Hematopoietic multipotent progenitor cell treated with erythropoietin and hydrocortisone succinate and interleukin-3 and kit ligand, for 15 days (in vitro differentiated cells): ENCODE measurements around the gene OFD1.
A peak's percentile ranks its signal among the peaks of the same experiment; 100 is the strongest.

ENCODE experiments used
- DNase-seq: peaks from one replicate; pipeline ENCODE4 v3.0.0-alpha.2; 2015; ENCODE audit warnings: low spot score

The OFD1 gene

GRCh38 chrX:13752141-13752540 lies 17.6 kb downstream of the OFD1 start:
- no peak for DNase-seq

GRCh38 chrX:13752646-13753045 lies 18.1 kb downstream of the OFD1 start:
- DNase-seq = no peak

- DNase-seq = no peak
These were observed 20.2 kb downstream of the OFD1 start for GRCh38 chrX:13754765-13755164.

DNA sequence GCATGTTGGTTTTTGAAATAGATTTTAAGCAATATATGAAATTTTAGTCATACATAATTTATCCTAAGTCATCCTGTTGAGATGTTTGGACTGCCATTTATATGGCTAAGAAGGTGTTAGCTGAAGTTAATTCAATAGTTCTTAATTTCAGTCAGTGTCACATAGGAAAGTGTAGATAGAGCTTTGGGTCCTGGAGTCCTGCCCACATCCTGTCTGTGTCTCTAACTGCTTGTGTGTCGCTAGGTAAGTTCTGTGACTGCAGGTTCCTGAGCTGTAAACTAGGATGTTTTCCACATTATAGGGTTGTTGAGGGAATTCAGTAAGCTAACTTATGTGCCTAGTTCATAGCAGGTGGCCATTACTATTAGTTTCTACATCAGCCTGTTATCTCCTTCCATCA lies 20.7 kb downstream of the OFD1 start:
- DNase-seq = no peak

GRCh38 chrX:13756381-13756780 lies 21.8 kb downstream of the OFD1 start:
- no peak for DNase-seq

GRCh38 chrX:13759152-13759718 lies 24.7 kb downstream of the OFD1 start:
- no peak for DNase-seq

DNA sequence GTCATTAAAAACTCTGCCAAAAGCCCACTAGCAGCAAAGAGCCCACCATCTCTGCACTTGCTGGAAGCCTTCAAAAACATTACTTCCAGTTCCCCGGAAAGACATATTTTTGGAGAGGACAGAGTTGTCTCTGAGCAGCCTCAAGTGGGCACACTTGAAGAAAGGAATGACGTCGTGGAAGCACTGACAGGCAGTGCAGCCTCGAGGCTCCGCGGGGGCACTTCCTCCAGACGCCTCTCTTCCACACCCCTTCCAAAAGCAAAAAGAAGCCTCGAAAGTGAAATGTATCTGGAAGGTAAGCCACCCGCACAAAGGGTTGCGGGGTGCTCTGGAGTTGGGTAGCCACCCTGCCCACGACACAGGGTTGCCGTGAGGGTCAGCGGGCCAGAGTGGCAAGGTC lies 25.9 kb downstream of the OFD1 start:
- no peak for DNase-seq

DNA sequence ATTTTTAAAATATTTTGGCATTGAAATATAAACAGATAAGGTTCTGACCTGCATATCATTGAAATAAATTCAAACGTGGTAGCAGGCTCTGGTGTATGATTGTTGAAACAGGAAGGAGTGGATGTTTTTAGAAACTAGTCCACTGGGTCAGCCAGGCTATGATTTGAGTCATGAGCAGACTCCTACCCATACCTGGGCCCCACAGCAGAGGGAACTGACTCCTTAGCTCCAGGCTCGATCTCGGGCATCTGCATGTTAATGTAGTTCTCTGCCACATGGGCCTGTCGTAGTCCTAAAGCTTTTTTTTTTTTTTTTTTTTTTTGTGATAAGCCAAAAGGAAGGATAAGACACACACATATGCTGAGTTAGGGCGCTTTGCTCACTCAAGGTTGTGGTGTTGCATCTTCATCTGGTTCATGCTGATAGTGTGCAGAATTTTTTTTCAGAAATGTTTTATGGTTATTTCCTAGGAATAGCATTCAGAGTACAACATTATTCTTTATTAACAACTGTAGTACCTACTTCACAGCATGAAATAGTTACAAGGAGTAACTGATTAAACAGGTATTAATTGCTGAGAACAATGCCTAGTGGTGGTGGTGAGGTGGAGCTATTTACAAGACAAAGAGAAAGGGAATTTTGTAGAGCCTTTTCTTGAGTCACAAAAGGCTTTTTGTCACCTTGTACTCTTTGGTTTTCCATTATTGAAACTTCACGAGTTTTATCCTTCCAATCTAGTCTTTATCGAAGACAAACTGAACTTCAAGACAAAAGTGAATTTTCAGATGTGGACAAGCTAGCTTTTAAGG lies 27.3 kb downstream of the OFD1 start:
- peak; percentile 36 for DNase-seq

DNA sequence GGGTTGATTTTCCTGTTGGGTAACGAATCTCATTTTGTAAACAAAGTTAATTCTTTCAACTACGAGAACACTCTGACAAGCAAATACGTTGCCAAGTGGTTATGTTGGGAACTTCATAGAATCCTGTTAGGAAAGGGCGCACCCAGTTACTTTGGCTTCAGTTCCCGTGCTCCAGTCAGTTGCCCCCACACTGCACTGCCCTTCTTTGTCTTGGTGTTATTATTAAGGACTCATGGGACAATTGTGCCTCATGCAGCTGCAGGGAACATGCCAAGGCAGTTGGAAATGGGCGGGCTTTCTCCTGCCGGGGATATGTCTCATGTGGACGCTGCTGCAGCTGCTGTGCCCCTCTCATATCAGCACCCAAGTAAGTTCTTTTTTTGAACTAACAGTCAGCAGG lies 28.9 kb downstream of the OFD1 start:
- no peak for DNase-seq

- no peak for DNase-seq
These were observed 29.7 kb downstream of the OFD1 start for GRCh38 chrX:13764281-13764680.

GRCh38 chrX:13764765-13765164 lies 30.2 kb downstream of the OFD1 start:
- DNase-seq = no peak

- no peak for DNase-seq
These were observed 34.4 kb downstream of the OFD1 start for GRCh38 chrX:13768939-13769338.

- no peak for DNase-seq
These were observed 35.5 kb downstream of the OFD1 start for GRCh38 chrX:13770013-13770535.

- DNase-seq = no peak
These were observed 40.1 kb downstream of the OFD1 start for GRCh38 chrX:13774696-13775095.

GRCh38 chrX:13775837-13776236 lies 41.3 kb downstream of the OFD1 start:
- no peak for DNase-seq

DNA sequence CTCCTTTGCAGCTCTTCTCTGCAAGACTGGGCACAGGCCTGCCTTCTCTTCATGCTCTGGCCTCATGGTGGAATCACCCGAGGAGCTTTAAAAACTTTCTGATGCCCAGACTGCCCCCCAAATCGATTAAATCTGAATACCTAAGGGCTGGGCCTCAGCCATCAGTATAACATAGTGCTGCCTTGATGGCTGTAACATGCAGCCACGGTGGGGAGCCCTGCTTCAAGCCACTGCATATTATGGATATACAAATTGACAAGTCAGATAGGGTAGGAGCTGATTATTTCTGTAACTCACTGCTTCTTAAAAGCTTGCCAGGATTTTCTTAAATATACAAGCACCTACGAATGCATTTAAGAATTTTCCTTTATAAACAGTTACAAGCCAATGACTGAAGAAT lies 41.8 kb downstream of the OFD1 start:
- no peak for DNase-seq

GRCh38 chrX:13778916-13779315 lies 44.4 kb downstream of the OFD1 start:
- DNase-seq = no peak

- DNase-seq = no peak
These were observed 46.4 kb downstream of the OFD1 start for GRCh38 chrX:13780868-13781427.

DNA sequence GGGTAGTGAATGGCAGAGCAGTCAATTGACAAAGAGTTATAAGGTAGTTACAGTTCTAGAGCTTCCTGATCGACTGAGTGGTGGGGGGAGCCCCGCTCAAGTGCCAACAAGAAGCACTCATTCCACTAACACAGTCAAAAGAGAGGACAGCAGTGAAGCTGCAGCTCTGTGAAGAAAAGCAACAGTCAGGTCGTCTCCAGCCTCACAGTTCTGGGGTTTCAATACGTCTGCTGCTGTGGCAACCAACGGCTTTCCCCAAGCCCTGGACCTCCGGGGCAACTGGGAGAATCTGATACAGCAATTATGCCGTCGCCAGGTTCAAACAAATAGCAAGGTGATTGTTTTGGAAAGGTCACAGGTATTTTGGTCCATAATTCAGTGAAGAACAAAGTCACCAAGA lies 51.5 kb downstream of the OFD1 start:
- DNase-seq = no peak

DNA sequence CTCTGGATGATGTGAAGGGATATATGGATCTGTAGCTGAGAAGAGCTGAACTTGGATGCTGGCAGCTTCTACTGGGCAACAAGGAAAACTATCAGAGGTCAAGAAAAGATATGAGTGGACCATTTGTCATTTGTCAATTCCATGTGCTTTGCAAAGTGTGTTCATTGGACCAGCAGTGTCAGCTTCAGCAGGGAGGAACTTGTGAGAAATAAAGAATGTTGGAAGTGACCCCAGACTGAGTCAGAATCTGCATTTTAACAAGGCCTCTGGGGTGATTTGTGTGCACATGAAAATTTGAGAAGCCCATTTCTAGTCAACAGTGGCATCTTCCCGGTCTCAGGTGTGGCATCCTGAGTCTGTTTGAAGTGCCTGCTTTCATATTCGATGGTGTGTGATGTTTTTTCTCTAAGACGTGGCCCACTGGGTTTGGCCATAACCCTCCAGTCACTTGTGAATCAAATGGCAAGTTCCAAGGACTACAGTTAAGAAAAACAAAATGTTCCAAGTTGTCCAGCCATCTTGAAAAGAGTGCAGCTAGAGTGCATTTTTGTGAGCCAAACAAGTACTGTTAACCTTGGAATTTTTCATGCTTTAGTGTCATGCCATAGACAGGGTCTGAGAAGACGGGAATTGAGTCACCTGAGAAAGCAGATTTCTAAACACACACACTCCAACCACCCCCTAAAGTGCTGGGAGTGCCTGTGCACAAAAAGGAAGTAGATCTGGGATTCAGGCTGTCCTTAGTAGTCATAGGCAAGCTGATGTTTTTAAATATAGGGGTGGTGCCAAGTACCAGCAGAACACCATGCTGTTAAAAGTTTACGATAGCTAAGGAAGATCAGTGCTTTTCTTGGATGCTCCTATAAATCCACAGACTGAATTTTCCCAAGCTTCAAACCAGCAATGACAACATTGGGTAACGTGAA lies 55.9 kb downstream of the OFD1 start:
- DNase-seq = no peak

DNA sequence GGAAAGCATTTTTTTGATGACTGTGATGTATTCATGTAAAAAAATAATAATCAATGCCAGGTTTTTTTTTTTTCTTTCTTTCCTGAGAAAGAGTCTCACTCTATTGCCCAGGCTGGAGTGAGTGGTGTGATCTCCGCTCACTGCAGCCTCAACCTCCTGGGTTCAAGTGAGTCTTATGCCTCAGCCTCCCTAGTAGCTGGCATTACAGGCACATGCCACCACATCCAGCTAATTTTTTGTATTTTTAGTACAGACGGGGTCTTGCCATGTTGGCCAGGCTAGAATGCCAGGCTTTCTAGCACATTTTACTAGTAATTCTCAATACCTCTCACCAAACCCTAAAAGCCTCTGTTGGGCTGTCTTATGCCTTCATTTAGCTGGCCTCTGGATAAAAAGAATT lies 56.6 kb downstream of the OFD1 start:
- no peak for DNase-seq

DNA sequence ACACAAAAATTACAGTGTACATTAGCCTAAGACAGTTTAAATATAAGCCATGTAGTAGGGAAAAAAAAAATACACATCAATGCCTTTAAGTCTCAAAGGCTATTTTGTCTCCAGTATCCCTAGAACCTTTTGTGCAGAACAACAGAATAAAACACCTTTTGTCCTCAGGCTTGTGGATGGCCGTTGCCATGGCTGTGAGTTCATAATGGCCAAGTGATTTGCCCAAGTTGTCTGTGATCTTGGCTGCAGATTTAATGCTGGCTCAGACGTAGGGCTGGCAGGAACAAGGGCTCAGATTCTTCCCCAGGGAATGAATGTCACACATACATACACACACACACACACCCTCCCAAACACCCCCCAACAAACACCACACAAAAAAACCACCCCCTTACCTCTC lies 57.0 kb downstream of the OFD1 start:
- DNase-seq = no peak
